BE2C (cell line): ENCODE measurements around the gene FCMR.

Experiments
- DNase-seq: peaks from one replicate; pipeline ENCODE4 v3.0.0-alpha.2; 2020
- H3K27me3 ChIP-seq: fragments of 250-450 bp; sonication (Bioruptor Pico); 2 replicates; pipeline ENCODE4 v1.5.1; 2020; ENCODE audit warnings: mild to moderate bottlenecking
- H3K36me3 ChIP-seq: fragments of 250-450 bp; sonication (Bioruptor Pico); 2 replicates; pipeline ENCODE4 v1.5.1; 2020; ENCODE audit warnings: mild to moderate bottlenecking
- H3K4me1 ChIP-seq: fragments of 250-450 bp; sonication (Bioruptor Pico); 2 replicates; pipeline ENCODE4 v1.5.1; 2020
- H3K4me3 ChIP-seq: 2 replicates; pipeline ENCODE4 v1.5.1; 2011; ENCODE audit warnings: low read depth, low read length
- H3K9me3 ChIP-seq: fragments of 250-450 bp; sonication (Bioruptor Pico); 2 replicates; pipeline ENCODE4 v1.5.1; 2020
- TF ChIP-seq, protein P1 (sequence below): IDR thresholded peaks from 2 replicates; pipeline ENCODE4 v1.5.1; 2012; ENCODE audit warnings: mild to moderate bottlenecking, low read depth, low read length

The FCMR gene

DNA sequence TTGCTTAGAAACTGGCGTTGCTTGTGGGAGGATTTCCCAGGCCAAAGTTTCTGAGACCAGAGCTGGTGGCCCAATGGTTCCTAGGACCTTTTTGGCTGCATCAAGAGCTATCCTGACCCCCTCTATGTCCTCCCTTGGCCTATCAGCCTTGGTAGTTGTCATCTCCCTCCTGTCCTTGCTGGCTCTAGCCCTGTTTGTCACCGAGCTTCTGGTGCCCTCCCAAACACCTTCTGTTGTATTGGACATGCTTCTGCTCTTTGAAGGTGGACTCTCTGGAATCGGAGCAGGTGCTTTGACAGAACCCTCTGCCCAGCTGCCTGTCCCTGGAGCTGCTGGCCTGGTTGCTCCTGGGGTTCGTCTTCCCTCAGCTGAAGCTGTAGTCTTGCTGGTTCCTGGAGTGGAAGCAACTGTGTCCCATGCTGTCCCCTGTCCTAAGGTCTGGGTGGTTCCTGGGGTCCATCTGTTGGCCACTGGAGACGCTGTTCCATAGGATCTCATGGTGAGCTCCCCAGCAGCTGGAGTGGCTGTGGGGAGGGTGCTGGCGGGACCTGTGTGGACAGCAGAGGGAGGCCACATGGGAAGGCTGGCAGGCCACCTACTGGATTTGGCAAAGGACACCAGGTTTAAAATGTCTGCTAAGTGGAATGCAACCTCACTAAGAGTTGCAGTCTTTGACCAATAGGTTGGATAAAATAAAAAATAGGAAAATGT is 39.1 kb upstream of the FCMR start:
- Histone ChIP-seq H3K4me3 (no peak overlapping the region), H3K9me3 (no peaks in the 10 kb centered on the region), H3K36me3 (no peaks in the 10 kb centered on the region), H3K27me3 (no peaks in the 10 kb centered on the region; the same call in 1 of the 2 replicates), H3K4me1 (no peaks in the 10 kb centered on the region)
- DNase-seq = peak; percentile 12
- TF ChIP-seq, protein P1, sequence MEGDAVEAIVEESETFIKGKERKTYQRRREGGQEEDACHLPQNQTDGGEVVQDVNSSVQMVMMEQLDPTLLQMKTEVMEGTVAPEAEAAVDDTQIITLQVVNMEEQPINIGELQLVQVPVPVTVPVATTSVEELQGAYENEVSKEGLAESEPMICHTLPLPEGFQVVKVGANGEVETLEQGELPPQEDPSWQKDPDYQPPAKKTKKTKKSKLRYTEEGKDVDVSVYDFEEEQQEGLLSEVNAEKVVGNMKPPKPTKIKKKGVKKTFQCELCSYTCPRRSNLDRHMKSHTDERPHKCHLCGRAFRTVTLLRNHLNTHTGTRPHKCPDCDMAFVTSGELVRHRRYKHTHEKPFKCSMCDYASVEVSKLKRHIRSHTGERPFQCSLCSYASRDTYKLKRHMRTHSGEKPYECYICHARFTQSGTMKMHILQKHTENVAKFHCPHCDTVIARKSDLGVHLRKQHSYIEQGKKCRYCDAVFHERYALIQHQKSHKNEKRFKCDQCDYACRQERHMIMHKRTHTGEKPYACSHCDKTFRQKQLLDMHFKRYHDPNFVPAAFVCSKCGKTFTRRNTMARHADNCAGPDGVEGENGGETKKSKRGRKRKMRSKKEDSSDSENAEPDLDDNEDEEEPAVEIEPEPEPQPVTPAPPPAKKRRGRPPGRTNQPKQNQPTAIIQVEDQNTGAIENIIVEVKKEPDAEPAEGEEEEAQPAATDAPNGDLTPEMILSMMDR = no peak

DNA sequence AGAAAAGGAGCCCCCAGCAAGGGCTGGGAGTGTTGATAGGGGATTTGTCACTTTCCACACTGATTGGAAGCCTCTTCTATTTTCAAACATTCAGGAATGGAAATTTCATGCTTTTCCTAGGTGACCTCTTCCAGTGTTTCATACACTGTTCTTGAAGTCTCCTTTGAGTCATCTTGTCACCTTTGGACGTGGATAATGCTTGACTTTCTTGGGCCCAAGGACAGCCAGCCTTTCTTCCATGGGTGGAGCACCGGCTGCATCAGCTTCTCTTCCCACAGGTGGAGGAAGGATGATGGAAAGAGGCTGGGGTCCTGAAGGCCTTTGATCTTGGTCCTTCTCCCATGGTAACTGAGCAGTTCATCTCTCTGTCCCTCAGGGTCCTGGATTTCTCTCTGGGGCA is 36.4 kb upstream of the FCMR start:
- no peak overlapping the region for H3K4me3 ChIP-seq
- H3K27me3 ChIP-seq = no peaks in the 10 kb centered on the region
- no peaks in the 10 kb centered on the region for H3K9me3 ChIP-seq
- no peaks in the 10 kb centered on the region; the same call in 1 of the 2 replicates for H3K4me1 ChIP-seq
- DNase-seq = no peak
- H3K36me3 ChIP-seq = no peaks in the 10 kb centered on the region
- TF ChIP-seq, protein P1 = no peak

DNA sequence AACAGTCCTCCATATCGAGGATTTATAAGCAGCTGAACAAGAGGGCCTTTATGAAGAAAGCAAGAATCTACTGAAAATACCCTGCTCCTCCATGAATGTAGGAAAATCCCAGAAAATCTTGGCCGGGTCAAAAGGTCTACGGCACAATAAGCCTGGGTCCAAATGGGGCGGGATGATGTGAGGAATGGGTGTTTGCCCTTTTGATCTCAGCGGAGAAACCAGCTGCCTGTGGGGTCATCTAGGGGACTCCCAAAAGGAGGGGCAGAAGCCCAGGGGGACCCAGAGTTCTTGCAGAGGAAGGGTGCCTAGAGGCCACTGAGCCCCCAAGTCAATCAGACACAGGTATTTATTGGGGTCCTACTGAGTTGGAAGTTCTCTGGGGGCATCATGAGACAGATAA is 35.9 kb upstream of the FCMR start:
- no peak for DNase-seq
- no peaks in the 10 kb centered on the region for H3K9me3 ChIP-seq
- no peaks in the 10 kb centered on the region for H3K27me3 ChIP-seq
- no peaks in the 10 kb centered on the region; the same call in 1 of the 2 replicates for H3K4me1 ChIP-seq
- no peaks in the 10 kb centered on the region for H3K36me3 ChIP-seq
- TF ChIP-seq, protein P1 = no peak
- no peak overlapping the region for H3K4me3 ChIP-seq

DNA sequence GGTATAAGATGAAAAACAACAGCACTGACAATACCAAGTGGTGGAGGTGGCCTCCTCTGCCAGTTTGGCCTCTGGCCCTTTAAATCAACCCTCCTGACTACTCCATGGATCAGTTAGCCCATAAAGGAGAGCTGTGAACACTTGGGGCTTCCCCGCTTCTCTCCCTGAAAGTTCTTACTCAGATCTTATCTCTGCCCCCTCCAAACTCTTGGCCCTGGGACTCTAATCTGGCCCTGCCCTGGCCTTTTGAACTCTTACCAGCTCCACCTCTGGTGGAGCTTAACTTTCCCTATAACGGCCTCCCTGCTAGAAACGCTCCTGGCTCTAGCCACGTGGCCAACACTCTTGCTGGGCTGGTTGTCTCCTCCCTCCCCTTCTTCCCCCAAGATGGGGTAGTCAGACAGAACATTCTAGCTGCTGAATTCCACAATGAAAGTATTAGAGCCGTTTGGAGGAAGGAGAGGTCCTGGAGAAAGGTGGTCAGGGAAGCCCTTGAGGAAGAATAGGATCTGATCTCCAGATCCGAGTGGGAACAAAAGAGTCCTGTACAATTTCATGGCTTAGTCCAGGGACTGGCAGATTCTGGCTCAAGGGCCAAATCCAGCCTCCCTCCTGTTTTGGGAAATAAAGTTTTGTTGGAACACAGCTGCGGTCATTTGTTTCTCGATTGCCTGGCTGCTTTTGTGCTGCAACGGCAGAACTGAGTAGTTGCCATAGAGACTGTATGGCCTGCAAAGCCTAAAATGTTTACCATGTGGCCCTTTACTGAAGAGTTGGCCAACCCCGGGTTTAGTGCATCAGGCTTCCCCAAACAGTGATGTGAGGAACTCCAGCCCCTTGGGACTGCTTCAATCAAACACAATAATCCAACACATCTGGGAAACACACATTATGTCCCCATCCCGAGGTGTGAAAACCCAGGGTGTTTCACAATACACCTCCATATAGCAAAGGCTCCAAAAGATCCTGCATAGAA is 34.0 kb upstream of the FCMR start:
- no peak overlapping the region for H3K4me3 ChIP-seq
- no peaks in the 10 kb centered on the region for H3K27me3 ChIP-seq
- H3K4me1 ChIP-seq = no peaks in the 10 kb centered on the region; the same call in 1 of the 2 replicates
- no peaks in the 10 kb centered on the region for H3K36me3 ChIP-seq
- no peaks in the 10 kb centered on the region for H3K9me3 ChIP-seq
- DNase-seq = no peak
- TF ChIP-seq, protein P1 = no peak

DNA sequence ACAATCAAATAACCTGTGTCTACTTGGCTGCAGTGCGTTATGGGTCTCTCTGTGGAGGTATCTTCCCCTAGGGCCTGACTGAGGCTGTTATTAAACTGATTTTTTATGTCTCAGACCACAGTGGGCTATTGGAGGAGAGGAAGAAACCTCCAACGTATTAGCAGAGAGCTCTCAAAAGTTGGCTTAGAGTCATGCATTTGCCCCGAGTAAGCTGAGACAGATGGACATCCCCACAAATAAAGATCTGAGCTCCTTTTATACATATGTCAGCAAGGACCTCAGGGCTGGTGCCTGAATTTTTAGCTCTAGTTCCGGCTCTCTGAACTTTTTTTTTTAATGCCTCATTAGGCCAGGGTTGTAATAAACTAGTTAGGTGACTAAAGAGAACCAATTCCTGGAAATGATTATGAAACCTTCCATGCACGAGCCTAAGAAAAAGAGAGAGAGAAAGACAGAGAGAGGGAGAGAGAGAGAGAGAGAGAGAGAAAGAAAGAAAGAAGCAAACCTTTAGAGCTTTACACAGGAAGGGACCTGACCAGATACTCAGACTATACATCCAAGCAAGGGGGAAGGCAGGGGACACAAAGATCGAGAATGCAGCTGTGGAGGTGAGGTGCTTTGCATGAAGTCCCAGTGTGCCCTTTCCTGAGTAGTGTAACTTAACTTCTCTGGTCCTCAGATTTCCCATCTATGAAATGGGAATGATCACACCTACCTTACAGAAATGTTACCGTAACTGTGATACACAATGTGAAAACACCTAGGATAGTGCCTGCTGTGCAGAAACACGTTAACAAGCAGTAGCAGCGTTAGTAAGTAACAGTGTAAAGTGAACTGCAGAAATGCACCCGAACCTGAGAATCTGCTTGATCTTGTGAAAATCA is 33.0 kb upstream of the FCMR start:
- Histone ChIP-seq H3K4me3 (no peak overlapping the region), H3K27me3 (no peaks in the 10 kb centered on the region), H3K36me3 (no peaks in the 10 kb centered on the region), H3K9me3 (no peaks in the 10 kb centered on the region), H3K4me1 (no peaks in the 10 kb centered on the region; the same call in 1 of the 2 replicates)
- DNase-seq = no peak
- TF ChIP-seq, protein P1 = no peak
